Measurements from ENCODE around the gene IPO4. TPM values are rescaled to one million over a fixed set of nuclear protein-coding genes. Genes with fewer than 3 reads are reported as not detected.

IPO4 gene
- total and polyA plus RNA-seq, 2 of the 8 experiments (the other 6 are each of a cell fraction or from before 2014, with no cell fraction given) = 55.5 to 108 TPM

- TF ChIP-seq TAF1 (IDR thresholded peaks at IDR 0.05; ENCODE audit: low read depth, low read length) (peak; percentile 92), SIN3A (conservative IDR thresholded peaks at IDR 0.05 in 1 of 2, IDR thresholded peaks at IDR 0.05 in 1 of 2; ENCODE audit: low read depth in 1 of 2, low read length in 2 of 2) (peak in 1 of 2 experiments; percentile 75; a peak in 1 of 4 replicates), SIRT6 (IDR thresholded peaks at IDR 0.05; ENCODE audit: low read length) (no peak), HDAC2 (IDR thresholded peaks at IDR 0.05; ENCODE audit: borderline replicate concordance in 1 of 2, low read depth in 2 of 2, low read length in 2 of 2) (no peak; a peak in 1 of 4 replicates), POLR2A (IDR thresholded peaks at IDR 0.05; ENCODE audit: control extremely low read depth in 1 of 2, low read depth in 2 of 2, low read length in 2 of 2) (peak; percentile 81 to 84), CHD2 (IDR thresholded peaks at IDR 0.05; ENCODE audit: low read length) (peak; percentile 72), CEBPB (IDR thresholded peaks at IDR 0.05; ENCODE audit: low read depth, low read length) (0 out of 2 replicates have a peak, but pooled peaks have one; percentile 24), RBBP5 (IDR thresholded peaks at IDR 0.05; ENCODE audit: borderline replicate concordance, low read depth, low read length) (peak; percentile 54; the same call in 1 of the 2 replicates), USF2 (IDR thresholded peaks at IDR 0.05; ENCODE audit: low read length) (peak; percentile 76), TCF12 (IDR thresholded peaks at IDR 0.05; ENCODE audit: low read depth, low read length) (0 out of 2 replicates have a peak, but pooled peaks have one; percentile 4), SP2 (IDR thresholded peaks at IDR 0.05; ENCODE audit: low read length) (peak; percentile 52; the same call in 1 of the 2 replicates), RFX5 (IDR thresholded peaks at IDR 0.05; ENCODE audit: borderline replicate concordance, low read depth, low read length) (peak; percentile 69; the same call in 1 of the 2 replicates), SAP30 (IDR thresholded peaks at IDR 0.05; ENCODE audit: insufficient read depth, insufficient replicate concordance, low read length) (peak; percentile 96), CBX5 (IDR thresholded peaks at IDR 0.05; ENCODE audit: low read depth, low read length) (no peak), KDM1A (IDR thresholded peaks at IDR 0.05; ENCODE audit: borderline replicate concordance, low read length) (no peak), KDM4A (IDR thresholded peaks at IDR 0.05; ENCODE audit: low read depth, low read length, severe bottlenecking) (peak; percentile 50), E2F6 (IDR thresholded peaks at IDR 0.05) (0 out of 2 replicates have a peak, but pooled peaks have one; percentile 41), EZH2 (IDR thresholded peaks at IDR 0.05; ENCODE audit: low read depth, low read length, severe bottlenecking) (no peak), SRF (IDR thresholded peaks at IDR 0.05; ENCODE audit: low read depth, low read length) (peak; percentile 36; the same call in 1 of the 2 replicates)
- TF ChIP-seq, protein P1, sequence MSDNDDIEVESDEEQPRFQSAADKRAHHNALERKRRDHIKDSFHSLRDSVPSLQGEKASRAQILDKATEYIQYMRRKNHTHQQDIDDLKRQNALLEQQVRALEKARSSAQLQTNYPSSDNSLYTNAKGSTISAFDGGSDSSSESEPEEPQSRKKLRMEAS (IDR thresholded peaks at IDR 0.05) = peak; percentile 52
These were observed 47.3 kb downstream of the IPO4 start, which contains the start of gene EMC9 (continued) for GRCh38 chr14:24141097-24141880.

Data from H1 (cell line).